Endodermal cell (in vitro differentiated cells): ENCODE results near the gene HENMT1. TPM values are rescaled to one million over a fixed set of nuclear protein-coding genes. Genes with fewer than 3 reads are reported as not detected.
"Not testable (repeated sequence)": the region's sequence is repeated elsewhere in the genome, so short reads cannot be mapped to it uniquely, and the experiment has no call there.

ENCODE experiments used
- DNase-seq: peaks from one replicate; pipeline ENCODE4 v3.0.0-alpha.2; 2017
- H3K27ac ChIP-seq: 2 replicates; pipeline ENCODE4 v1.5.1; 2013; ENCODE audit warnings: mild to moderate bottlenecking, low read depth, low read length, moderate library complexity
- H3K27me3 ChIP-seq: 2 replicates; pipeline ENCODE4 v1.6.1; 2013; ENCODE audit warnings: mild to moderate bottlenecking, low read length, moderate library complexity; ENCODE audit not compliant: insufficient read depth, control insufficient read depth, poor library complexity, severe bottlenecking
- H3K36me3 ChIP-seq: 2 replicates; pipeline ENCODE4 v1.7.0; 2013; ENCODE audit warnings: mild to moderate bottlenecking, low read length, moderate library complexity; ENCODE audit not compliant: control insufficient read depth, insufficient read depth
- H3K4me1 ChIP-seq: one replicate; pipeline ENCODE4 v1.7.0; 2013; ENCODE audit warnings: low read length; ENCODE audit not compliant: control insufficient read depth, insufficient read depth
- H3K4me3 ChIP-seq: 2 replicates; pipeline ENCODE4 v1.5.1; 2013; ENCODE audit warnings: mild to moderate bottlenecking, low read length, moderate library complexity
- H3K9ac ChIP-seq: 2 replicates; pipeline ENCODE4 v1.6.1; 2013; ENCODE audit warnings: mild to moderate bottlenecking, low read length, moderate library complexity; ENCODE audit not compliant: poor library complexity, severe bottlenecking; ENCODE audit errors: extremely low read depth
- H3K9me3 ChIP-seq: 2 replicates; pipeline ENCODE4 v1.6.1; 2013; ENCODE audit warnings: mild to moderate bottlenecking, low read length, moderate library complexity; ENCODE audit not compliant: control insufficient read depth
- H3K27ac Mint-ChIP-seq: 2 replicates; pipeline ENCODE4 v1.8.0; 2020; ENCODE audit warnings: mixed read lengths
- H3K27me3 Mint-ChIP-seq: 2 replicates; pipeline ENCODE4 v1.8.0; 2021; ENCODE audit warnings: mild to moderate bottlenecking, mixed read lengths; ENCODE audit not compliant: insufficient read depth
- H3K36me3 Mint-ChIP-seq: 2 replicates; pipeline ENCODE4 v1.8.0; 2020; ENCODE audit warnings: low read depth, mixed read lengths
- H3K4me1 Mint-ChIP-seq: 2 replicates; pipeline ENCODE4 v1.8.0; 2020; ENCODE audit warnings: mixed read lengths
- H3K4me3 Mint-ChIP-seq: 2 replicates; pipeline ENCODE4 v1.8.0; 2020; ENCODE audit warnings: mild to moderate bottlenecking, moderate library complexity, mixed read lengths
- H3K9me3 Mint-ChIP-seq: 2 replicates; pipeline ENCODE4 v1.8.0; 2020; ENCODE audit warnings: mild to moderate bottlenecking, mixed read lengths
- WGBS, 2 experiments: methylation state at CpG; one replicate each; pipeline versions ENCODE4 v1.1.5 to v1.1.7; 2013; ENCODE audit warnings: missing lambda C conversion rate in 2 of 2, mixed read lengths in 1 of 2; ENCODE audit not compliant: insufficient coverage in 1 of 2, insufficient read length in 1 of 2; 5-methylcytosine and 5-hydroxymethylcytosine counted together
- total RNA-seq, 2 donors: library from RNA; stranded (reverse); fragmentation: NEBNext Ultra II Directional in 1 of 2; extraction: Animal tissue kit (Norgen Biotek cat#: 25700) in 1 of 2; gene quantifications; 2 replicates in 1 of 2; 3 replicates in 1 of 2; pipeline ENCODE4 v1.2.1, GENCODE V29; 2021
- TF ChIP-seq, protein P1 (sequence below): fragments of 200-600 bp; sonication (generic); conservative IDR thresholded peaks from 2 replicates; pipeline ENCODE4 v1.5.0; 2021; ENCODE audit warnings: antibody characterized with exemption, mild to moderate bottlenecking

Gene HENMT1
- total RNA-seq, 2 donors from 2014 or later = 4.3 to 7.4 TPM

GRCh38 chr1:108644984-108645383, 15.9 kb downstream of the HENMT1 start:
- no peak overlapping the region for H3K27ac Mint-ChIP-seq
- WGBS, 2 experiments = 86 to 95% methylated on average over 5 to 7 of the region's 7 CpGs

GRCh38 chr1:108643492-108644335, 17.2 kb downstream of the HENMT1 start:
- Histone ChIP-seq H3K4me3 (no peak overlapping the region), H3K9ac (no peak overlapping the region), H3K36me3 (peaks cover 9% of the 10 kb centered on the region), H3K27ac (no peak overlapping the region), H3K9me3 (peaks cover 9% of the 10 kb centered on the region), H3K27me3 (no peaks in the 10 kb centered on the region), H3K4me1 (peaks cover 16% of the 10 kb centered on the region)
- peak; percentile 54 for DNase-seq
- Mint-ChIP-seq H3K9me3 (peaks cover 12% of the 10 kb centered on the region), H3K4me1 (peaks cover 31% of the 10 kb centered on the region), H3K36me3 (peaks cover 13% of the 10 kb centered on the region), H3K4me3 (no peak overlapping the region), H3K27ac (no peak overlapping the region), H3K27me3 (no peaks in the 10 kb centered on the region)
- TF ChIP-seq, protein P1, sequence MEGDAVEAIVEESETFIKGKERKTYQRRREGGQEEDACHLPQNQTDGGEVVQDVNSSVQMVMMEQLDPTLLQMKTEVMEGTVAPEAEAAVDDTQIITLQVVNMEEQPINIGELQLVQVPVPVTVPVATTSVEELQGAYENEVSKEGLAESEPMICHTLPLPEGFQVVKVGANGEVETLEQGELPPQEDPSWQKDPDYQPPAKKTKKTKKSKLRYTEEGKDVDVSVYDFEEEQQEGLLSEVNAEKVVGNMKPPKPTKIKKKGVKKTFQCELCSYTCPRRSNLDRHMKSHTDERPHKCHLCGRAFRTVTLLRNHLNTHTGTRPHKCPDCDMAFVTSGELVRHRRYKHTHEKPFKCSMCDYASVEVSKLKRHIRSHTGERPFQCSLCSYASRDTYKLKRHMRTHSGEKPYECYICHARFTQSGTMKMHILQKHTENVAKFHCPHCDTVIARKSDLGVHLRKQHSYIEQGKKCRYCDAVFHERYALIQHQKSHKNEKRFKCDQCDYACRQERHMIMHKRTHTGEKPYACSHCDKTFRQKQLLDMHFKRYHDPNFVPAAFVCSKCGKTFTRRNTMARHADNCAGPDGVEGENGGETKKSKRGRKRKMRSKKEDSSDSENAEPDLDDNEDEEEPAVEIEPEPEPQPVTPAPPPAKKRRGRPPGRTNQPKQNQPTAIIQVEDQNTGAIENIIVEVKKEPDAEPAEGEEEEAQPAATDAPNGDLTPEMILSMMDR = peak; percentile 80
- 41 to 92% methylated on average over 2 to 3 of the region's 3 CpGs for WGBS, 2 experiments

More at GRCh38 chr1:108644984-108645383, 15.9 kb downstream of the HENMT1 start:
- Histone ChIP-seq H3K36me3 (peaks cover under 1% of the 10 kb centered on the region), H3K9ac (no peak overlapping the region), H3K4me1 (peaks cover 16% of the 10 kb centered on the region), H3K9me3 (peaks cover 2% of the 10 kb centered on the region), H3K27me3 (no peaks in the 10 kb centered on the region), H3K4me3 (no peak overlapping the region), H3K27ac (no peak overlapping the region)
- Mint-ChIP-seq H3K9me3 (peaks cover 7% of the 10 kb centered on the region), H3K27me3 (no peaks in the 10 kb centered on the region), H3K36me3 (peaks cover 8% of the 10 kb centered on the region), H3K4me1 (peaks cover 31% of the 10 kb centered on the region), H3K4me3 (no peak overlapping the region)
- DNase-seq = peak; percentile 50
- TF ChIP-seq, protein P1 = no peak

DNA sequence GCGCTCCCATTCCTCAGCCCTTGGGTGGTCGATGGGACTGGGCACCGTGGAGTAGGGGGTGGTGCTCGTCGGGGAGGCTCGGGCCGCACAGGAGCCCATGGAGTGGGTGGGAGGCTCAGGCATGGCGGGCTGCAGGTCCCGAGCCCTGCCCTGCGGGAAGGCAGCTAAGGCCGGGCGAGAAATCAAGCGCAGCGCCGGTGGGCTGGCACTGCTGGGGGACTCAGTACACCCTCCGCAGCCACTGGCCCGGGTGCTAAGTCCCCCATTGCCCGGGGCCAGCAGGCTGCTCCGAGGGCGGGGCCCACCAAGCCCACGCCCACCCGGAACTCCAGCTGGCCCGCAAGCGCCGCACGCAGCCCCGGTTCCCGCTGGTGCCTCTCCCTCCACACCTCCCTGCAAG, 20.0 kb downstream of the HENMT1 start:
- 97 to 100% methylated on average over 3 to 23 of the region's 28 CpGs for WGBS, 2 experiments
- peaks cover 12% of the 10 kb centered on the region for H3K9me3 Mint-ChIP-seq
- not testable (repeated sequence) for H3K4me3 ChIP-seq, H3K27ac ChIP-seq, H3K27ac Mint-ChIP-seq, H3K9ac ChIP-seq, H3K4me3 Mint-ChIP-seq, H3K27me3 Mint-ChIP-seq, H3K27me3 ChIP-seq, H3K9me3 ChIP-seq, DNase-seq
- peaks cover 20% of the 10 kb centered on the region for H3K4me1 Mint-ChIP-seq
- peaks cover 13% of the 10 kb centered on the region for H3K4me1 ChIP-seq
- H3K36me3 Mint-ChIP-seq = peaks cover 13% of the 10 kb centered on the region
- H3K36me3 ChIP-seq = peaks cover 17% of the 10 kb centered on the region
